ENCODE measurements around the gene STX8.

STX8 gene

DNA sequence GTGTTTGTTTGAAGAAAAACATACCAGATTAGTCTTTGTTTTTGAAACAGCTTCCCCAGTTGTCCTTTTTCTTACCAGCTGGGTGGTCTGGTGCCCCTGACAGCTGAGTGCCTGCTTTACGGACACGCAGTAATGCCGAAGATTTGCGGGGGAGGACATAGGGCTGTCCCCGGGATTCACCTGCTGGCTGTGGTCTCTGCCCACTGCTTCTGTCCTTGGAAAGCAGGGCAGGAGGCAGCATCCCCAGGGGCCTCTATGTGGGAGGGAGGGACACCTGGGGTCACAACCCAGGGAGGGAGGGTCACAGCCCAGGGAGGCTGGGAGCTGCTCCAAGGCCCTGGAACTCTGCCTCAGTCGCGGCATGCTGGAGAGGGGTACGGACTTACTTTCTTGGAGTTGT is 332.6 kb downstream of the STX8 start:
- no peak for TF ChIP-seq SIN3A (IDR thresholded peaks at IDR 0.05; ENCODE audit: borderline replicate concordance, insufficient read depth, low read length)
- no peak for TF ChIP-seq POLR2AphosphoS5 (IDR thresholded peaks at IDR 0.05; ENCODE audit: low read depth, low read length)
- TF ChIP-seq, protein P1, sequence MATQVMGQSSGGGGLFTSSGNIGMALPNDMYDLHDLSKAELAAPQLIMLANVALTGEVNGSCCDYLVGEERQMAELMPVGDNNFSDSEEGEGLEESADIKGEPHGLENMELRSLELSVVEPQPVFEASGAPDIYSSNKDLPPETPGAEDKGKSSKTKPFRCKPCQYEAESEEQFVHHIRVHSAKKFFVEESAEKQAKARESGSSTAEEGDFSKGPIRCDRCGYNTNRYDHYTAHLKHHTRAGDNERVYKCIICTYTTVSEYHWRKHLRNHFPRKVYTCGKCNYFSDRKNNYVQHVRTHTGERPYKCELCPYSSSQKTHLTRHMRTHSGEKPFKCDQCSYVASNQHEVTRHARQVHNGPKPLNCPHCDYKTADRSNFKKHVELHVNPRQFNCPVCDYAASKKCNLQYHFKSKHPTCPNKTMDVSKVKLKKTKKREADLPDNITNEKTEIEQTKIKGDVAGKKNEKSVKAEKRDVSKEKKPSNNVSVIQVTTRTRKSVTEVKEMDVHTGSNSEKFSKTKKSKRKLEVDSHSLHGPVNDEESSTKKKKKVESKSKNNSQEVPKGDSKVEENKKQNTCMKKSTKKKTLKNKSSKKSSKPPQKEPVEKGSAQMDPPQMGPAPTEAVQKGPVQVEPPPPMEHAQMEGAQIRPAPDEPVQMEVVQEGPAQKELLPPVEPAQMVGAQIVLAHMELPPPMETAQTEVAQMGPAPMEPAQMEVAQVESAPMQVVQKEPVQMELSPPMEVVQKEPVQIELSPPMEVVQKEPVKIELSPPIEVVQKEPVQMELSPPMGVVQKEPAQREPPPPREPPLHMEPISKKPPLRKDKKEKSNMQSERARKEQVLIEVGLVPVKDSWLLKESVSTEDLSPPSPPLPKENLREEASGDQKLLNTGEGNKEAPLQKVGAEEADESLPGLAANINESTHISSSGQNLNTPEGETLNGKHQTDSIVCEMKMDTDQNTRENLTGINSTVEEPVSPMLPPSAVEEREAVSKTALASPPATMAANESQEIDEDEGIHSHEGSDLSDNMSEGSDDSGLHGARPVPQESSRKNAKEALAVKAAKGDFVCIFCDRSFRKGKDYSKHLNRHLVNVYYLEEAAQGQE (IDR thresholded peaks at IDR 0.05; ENCODE audit: insufficient read depth in 1 of 2, low read depth in 2 of 2, low read length in 2 of 2) = no peak
- TF ChIP-seq FOXP2 (optimal IDR thresholded peaks at IDR 0.05; ENCODE audit: borderline replicate concordance, extremely low read depth, extremely low read length, insufficient read depth) = no peak
- TF ChIP-seq TAF1 (IDR thresholded peaks at IDR 0.05; ENCODE audit: borderline replicate concordance, insufficient read depth, low read length) = no peak

DNA sequence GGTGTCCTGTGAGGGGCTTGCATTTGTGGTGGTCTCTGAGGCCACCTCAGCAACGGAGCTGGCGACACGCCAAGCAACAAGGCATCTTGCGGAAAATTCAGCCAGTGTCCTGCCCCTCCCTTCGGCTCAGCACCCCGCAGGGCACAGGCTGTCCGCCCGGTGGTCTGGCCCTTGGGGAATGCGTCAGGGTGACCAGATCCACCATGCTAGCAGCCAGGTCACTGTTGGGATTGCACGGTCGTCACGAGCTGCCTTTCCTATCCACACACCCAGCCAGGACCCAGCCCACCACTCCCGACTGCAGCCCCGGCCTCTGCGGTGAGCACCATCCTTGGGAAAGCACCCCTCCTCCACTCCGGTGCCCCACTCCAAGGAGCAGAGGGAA is 333.1 kb downstream of the STX8 start:
- TF ChIP-seq POLR2AphosphoS5 (IDR thresholded peaks at IDR 0.05; ENCODE audit: low read depth, low read length) = no peak
- no peak for TF ChIP-seq TAF1 (IDR thresholded peaks at IDR 0.05; ENCODE audit: borderline replicate concordance, insufficient read depth, low read length)
- no peak for TF ChIP-seq SIN3A (IDR thresholded peaks at IDR 0.05; ENCODE audit: borderline replicate concordance, insufficient read depth, low read length)

DNA sequence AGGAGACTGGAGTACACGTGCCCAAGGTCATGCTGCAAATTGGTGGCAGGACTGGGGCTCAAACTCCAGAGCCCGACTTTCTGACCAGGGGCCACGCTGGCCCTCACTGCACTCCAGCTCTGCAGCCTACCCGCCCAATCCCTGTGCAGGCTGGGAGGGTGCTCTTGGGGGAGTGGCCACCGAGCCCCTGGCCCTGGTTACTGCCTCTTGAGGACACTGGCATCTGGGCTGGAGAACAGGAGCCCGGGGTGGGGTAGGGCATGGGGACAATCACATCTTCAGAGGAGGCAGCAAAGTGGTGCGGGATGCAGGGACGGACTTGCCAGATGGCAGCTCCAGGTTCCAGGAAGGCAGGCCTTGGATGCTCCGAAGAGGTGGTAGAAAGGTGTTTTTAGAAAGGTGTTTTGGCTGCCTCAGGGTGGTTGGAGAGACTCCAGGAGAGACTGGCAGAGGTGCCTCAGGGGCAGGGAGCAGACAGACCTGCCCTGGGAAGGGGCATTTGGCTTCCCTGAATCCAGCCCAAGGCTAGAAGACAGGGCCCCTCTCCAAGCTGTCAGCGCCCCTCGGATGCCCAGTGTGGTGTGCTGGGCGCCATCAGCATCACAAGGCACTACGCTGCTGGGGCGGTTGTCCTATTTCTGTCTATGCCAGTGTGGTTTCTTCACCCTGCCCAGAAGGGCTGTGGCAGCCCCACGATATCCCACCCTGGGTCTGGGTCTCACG is 333.7 kb downstream of the STX8 start:
- no peak for TF ChIP-seq POLR2AphosphoS5 (IDR thresholded peaks at IDR 0.05; ENCODE audit: low read depth, low read length)
- no peak for TF ChIP-seq FOXP2 (optimal IDR thresholded peaks at IDR 0.05; ENCODE audit: borderline replicate concordance, extremely low read depth, extremely low read length, insufficient read depth)
- TF ChIP-seq, protein P1 (IDR thresholded peaks at IDR 0.05; ENCODE audit: insufficient read depth in 1 of 2, low read depth in 2 of 2, low read length in 2 of 2) = no peak
- TF ChIP-seq SIN3A (IDR thresholded peaks at IDR 0.05; ENCODE audit: borderline replicate concordance, insufficient read depth, low read length) = no peak

DNA sequence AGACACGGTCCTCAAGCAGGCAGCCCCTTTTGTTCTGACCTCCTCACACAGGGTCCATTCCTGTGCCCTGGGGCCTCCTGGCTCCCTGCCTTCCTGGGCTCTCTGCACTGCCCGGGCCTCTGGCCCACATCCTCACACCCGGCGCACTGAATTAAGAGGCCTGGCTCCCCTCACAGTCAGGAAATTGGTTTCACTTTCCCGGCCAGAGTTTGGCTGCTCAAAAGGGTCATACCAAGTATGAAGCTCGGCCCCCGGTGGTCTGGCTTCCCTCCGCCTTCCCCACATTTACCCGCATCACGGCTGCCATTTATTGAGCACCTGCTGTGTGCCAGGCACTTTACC is 334.3 kb downstream of the STX8 start:
- TF ChIP-seq TAF1 (IDR thresholded peaks at IDR 0.05; ENCODE audit: borderline replicate concordance, insufficient read depth, low read length) (no peak), SIN3A (IDR thresholded peaks at IDR 0.05; ENCODE audit: borderline replicate concordance, insufficient read depth, low read length) (no peak), FOXP2 (optimal IDR thresholded peaks at IDR 0.05; ENCODE audit: borderline replicate concordance, extremely low read depth, extremely low read length, insufficient read depth) (no peak), POLR2AphosphoS5 (IDR thresholded peaks at IDR 0.05; ENCODE audit: low read depth, low read length) (no peak)
- TF ChIP-seq, protein P1 (IDR thresholded peaks at IDR 0.05; ENCODE audit: insufficient read depth in 1 of 2, low read depth in 2 of 2, low read length in 2 of 2) = no peak

DNA sequence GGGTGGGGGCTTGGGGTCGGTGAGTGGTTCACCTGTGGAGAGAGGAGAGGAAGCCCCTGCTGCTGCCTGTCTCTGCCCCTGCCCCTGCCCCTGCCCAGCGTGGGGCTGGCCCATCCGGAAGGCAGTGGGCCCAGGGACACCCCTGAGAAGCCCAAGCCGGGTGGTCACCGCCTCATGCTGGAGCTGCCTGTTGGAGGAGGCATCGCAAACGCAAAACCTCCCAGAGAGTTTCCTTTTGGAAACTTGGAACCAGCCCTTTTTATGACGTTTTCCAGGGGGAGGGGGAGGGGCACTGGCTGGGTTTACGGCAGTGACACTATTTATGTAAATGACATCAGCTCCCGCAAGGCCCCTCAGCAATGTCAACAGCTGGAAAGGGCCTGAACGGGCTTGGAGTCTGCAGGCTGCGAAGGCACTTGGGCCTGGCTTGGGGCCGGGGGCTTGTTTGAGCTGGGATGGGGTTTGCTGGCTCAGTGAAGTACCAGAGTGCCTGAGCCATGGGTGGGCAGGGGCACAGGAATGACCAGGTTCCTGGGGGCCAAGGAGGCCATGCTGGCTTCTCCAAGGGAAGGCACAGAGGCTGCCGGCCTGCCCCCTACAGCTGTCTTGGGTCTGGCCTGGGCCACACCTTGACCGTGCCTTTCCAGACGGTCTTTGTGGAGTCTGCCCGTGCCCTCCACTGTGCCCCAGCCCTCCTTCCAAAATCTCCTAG is 334.8 kb downstream of the STX8 start:
- TF ChIP-seq POLR2AphosphoS5 (IDR thresholded peaks at IDR 0.05; ENCODE audit: low read depth, low read length) (no peak), TAF1 (IDR thresholded peaks at IDR 0.05; ENCODE audit: borderline replicate concordance, insufficient read depth, low read length) (no peak), SIN3A (IDR thresholded peaks at IDR 0.05; ENCODE audit: borderline replicate concordance, insufficient read depth, low read length) (no peak), FOXP2 (optimal IDR thresholded peaks at IDR 0.05; ENCODE audit: borderline replicate concordance, extremely low read depth, extremely low read length, insufficient read depth) (no peak)
- TF ChIP-seq, protein P1 (IDR thresholded peaks at IDR 0.05; ENCODE audit: insufficient read depth in 1 of 2, low read depth in 2 of 2, low read length in 2 of 2) = no peak
